ENCODE data around the gene WFDC1.

WFDC1 gene

GRCh38 chr16:84274515-84274914 lies 20.2 kb upstream of the WFDC1 start:
- DNase-seq: no peak

DNA sequence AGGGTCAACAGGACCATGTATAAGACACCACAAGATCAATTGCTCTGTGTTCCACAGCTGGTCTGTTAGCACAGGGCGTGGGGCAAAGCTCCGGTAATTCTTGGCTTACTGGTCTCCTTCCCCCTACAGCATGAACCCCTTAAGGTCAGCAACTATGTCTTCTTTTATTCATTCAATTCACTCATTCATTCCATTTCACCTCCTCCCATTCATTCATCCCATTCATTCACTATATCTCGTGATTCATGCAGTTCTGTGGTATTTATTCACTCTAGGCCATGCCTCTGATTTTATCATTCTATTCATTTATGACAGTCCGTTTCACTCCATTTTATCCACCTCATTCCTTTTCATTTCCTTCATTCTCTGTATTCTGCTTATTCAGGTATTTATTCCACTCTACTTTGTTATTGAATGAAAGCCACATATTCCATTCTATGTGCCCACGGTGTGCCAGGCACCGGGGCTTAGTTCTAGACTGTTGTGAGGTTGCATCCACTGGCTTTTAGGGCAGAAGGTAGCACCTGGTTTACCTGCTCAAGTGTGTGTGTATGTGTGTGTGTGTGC lies 19.0 kb upstream of the WFDC1 start:
- DNase-seq: no peak

GRCh38 chr16:84277244-84277823 lies 17.3 kb upstream of the WFDC1 start:
- peak; percentile 65 to 67 for DNase-seq

DNA sequence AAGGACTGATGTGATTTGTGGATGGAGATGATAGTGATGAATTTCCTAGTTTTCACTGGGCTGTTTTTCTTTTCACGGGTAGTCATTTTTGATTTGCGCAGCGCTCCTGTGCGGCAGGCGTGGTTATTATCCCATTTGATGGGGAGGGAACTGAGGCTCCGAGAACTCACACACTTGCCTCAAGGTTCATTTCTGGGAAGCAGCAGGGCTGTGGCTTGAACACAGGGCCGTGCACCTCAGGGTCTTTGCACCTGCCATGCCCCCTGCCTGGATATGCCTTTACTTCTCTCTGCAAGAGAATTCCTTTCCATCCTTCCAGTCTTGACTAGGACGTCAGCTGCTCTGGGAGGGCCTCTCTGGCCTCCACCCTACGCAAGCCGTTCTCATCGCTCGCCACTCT lies 16.3 kb upstream of the WFDC1 start:
- DNase-seq: no peak

DNA sequence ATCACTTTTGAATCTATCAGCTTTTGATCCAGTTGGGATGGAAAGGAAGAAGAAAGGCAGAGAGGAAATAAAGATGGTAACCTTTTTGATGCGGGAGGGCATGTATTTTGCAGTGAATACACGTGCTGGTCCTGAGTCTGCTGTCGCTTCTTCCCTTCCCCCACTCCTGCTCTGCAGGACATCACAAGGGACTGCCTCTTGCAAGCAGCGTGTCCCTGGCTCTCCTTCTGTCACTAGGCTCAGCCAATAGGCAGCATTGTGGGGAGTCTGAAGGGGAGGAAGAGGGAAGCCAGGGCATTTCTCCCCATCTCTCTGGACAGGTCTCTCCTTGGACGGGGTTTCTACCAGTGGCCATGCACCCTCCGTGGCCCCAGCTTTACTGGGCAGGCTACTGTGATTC lies 15.7 kb upstream of the WFDC1 start:
- no peak for DNase-seq

GRCh38 chr16:84279881-84280280 lies 14.8 kb upstream of the WFDC1 start:
- no peak for DNase-seq

DNA sequence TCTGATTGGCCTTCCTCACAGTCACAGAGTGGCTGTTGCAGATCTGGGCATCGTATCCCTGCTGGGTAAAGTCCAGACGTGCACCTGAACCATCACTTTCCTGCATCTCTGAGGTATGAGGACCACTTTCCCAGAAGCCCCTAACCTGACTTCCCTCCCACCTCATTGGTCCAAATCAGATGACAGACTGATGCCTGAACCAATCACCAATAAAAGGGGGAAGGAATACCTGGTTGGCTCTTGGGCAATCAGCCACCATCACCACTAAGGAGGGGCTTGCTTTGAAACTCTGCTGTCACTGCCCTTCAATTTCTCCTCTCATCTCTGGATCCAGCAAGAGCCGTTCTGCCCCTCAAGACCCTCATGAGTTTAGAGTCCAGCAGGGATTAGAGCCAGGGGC lies 13.6 kb upstream of the WFDC1 start:
- DNase-seq: no peak

DNA sequence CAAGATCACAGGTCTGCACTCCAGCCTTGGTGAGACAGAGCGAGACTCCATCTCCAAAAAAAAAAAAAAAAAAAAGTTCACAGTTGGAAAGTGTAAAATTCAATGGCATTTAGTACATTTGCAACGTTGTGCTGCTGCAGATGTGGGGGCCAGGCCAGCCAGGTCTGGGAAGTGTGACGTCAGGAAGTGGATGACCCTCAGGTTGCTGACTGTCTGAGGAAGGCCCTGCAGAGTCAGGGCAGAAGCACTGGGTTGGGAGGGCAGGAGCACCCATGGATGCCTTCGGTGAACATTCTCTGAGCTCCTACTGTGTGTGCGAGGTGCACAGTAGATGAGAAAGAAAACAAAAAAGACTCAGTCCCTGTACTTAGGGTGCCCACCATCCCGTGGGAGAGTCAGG lies 12.1 kb upstream of the WFDC1 start:
- DNase-seq: no peak

DNA sequence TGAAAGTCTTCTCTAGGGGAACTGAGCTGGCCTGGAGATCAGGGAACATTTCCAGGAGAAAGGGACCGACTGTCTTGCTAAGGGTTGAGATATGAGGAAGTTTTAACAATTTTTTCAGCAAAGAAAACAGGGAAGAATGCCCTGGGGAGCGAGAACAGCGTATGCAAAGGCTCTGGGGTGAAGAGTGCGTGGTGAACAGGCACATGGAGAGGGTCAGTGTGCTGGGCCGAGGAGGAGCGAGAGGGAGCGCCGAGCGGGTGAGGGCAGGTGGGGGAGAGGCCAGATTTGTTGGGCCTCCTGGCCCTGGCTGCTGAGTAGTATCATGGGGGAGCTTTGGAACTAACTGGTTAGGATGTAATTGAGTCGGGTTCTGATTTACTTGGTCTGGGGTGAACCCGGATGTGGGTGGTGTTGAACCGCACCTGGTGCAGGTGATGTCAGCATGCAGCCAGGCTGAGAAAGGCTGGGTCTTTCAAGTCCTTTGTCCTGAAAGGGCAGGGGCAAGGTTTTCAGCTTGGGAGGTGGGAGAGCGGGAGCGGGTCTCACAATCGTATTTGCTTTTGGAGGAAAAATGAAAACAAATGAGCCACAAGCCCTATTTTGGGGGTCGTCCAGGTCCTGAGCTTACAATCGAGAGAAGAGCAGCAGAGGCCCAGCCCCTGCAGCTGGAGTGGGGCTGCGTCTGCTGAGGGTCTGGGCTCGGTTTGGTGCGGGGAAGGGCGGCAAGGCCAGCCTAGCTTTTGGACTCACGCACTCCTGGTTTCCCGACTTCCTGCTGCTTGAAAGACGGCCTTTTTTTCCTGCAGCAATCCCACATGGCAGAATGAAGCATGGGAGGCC lies 11.1 kb upstream of the WFDC1 start:
- no peak for DNase-seq

GRCh38 chr16:84284154-84284722 lies 10.4 kb upstream of the WFDC1 start:
- DNase-seq: no peak

- no peak for DNase-seq
Measured at GRCh38 chr16:84286578-84287240, 8.0 kb upstream of the WFDC1 start.

GRCh38 chr16:84288902-84289301 lies 5.8 kb upstream of the WFDC1 start:
- no peak for DNase-seq

DNA sequence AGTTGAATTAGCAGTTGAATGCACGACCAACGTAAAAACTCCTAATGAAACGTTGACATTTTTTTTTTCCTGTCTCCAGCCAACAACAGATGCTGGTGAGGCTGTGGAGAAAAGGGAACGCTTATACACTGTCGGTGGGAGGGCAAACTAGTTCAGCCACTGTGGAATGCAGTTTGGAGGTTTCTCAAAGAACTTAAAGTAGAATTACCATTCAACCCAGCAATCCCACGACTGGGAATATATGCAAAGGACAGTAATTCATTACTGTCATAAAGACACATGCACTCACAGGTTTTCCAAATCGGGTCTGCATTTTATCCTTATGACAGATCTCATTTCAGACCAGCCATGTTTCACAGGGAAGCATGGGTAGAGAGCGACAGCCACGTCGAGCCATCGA lies 3.5 kb upstream of the WFDC1 start:
- no peak for DNase-seq

- no peak for DNase-seq
Measured at GRCh38 chr16:84292011-84292410, 2.7 kb upstream of the WFDC1 start.

GRCh38 chr16:84293406-84293805 lies 1.3 kb upstream of the WFDC1 start:
- no peak for DNase-seq

GRCh38 chr16:84294117-84294516 lies 561 bp upstream of the WFDC1 start:
- no peak for DNase-seq

GRCh38 chr16:84295203-84295860 lies 654 bp downstream of the WFDC1 start:
- no peak for DNase-seq

DNA sequence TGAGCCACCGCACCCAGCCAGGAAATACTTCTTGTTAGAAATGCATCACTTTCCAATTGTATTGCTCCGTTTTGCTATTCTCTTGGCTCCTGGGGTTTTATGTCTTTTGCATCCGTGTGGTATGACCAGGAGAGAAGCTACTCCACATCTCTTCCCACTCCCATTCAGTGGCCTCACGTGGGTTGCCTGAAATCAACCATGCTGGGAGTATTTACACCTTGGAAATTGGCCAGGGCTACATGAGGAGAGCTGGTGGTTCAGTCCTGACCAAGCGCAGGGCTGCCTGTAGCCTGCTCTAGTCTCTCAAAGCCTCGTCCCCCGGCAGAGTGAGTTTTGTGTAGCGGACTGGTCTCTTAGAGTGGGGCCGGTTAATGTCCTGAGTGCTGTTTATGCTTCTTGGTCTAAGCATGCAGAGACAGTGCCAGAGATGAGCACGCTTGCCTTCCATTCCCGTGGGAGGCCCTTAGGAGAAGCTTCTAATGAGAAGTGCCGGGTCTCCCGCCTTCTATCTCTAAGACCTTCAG lies 3.8 kb downstream of the WFDC1 start:
- no peak for DNase-seq

GRCh38 chr16:84299734-84300440 lies 5.2 kb downstream of the WFDC1 start:
- no peak for DNase-seq

DNA sequence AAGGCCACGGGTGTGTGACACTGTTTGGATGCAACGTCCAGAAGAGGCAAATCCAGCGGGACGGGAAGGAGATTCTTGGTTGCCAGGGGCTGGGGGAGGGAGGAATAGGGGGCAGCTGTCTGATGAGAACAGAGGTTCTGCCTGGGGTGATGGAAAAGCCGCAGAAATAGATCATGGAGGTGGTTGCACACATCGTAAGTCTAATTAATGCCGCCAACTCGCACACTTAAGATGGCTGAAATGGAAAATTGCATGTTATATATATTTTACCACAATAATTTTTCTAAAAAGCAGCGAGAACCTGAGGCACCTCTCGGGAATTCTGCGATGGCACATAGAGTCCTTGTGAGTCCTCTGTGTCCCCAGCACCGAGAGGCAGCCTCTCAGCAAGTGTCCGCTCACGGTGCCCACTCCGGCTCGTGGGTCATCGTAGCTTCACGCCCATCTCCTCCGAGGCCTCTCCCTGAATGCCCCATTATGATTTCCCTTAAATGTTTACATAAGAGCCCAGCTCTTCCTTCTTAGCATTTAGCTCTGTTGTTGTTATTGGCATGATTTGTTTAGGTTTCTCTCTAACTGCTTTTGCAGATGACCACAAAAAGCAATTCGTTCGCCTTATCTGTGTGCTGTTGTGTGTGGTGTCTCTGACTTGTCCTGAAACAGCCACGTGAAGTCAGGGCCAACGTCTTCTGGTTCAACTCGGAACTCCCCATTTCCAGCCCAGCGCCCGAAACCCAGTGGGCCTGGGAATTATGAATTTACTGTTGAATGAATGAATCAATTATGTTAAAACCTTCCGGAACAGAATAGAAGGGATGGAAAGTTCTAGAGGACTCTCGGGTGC lies 7.7 kb downstream of the WFDC1 start:
- no peak for DNase-seq

GRCh38 chr16:84303023-84303422 lies 8.3 kb downstream of the WFDC1 start:
- no peak for DNase-seq
